Endometrial microvascular endothelial cells (primary cell): ENCODE data around the gene PIEZO1. TPM values are rescaled to one million over a fixed set of nuclear protein-coding genes. Genes with fewer than 3 reads are reported as not detected.

Experiments
- in situ Hi-C: cut with HindIII; loops from 2 replicates; pipeline ENCODE4 v1.10.0; 2017; ENCODE audit warnings: low sequenced_read_pairs, low pct_unique_long_range_greater_than_20kb; ENCODE audit errors: inconsistent ontology term
- total RNA-seq: library from RNA; depleted of rRNA; stranded (reverse); fragments of >200 nt; gene quantifications from one replicate; pipeline ENCODE4 v1.2.3, GENCODE V29; 2015; ENCODE audit errors: inconsistent ontology term

The PIEZO1 gene
- total RNA-seq, 1 donor from 2014 or later: 383 TPM

GRCh38 chr16:88742896-88743605, 42.0 kb downstream of the PIEZO1 start:
- in situ Hi-C loops: no loop called here

GRCh38 chr16:88741368-88741767, 43.7 kb downstream of the PIEZO1 start:
- in situ Hi-C loops: no loop called here

GRCh38 chr16:88740727-88741055, 44.3 kb downstream of the PIEZO1 start:
- in situ Hi-C loops: no loop called here

- in situ Hi-C loops: no loop called here
Measured at GRCh38 chr16:88739977-88740726, 44.9 kb downstream of the PIEZO1 start.

GRCh38 chr16:88739139-88739976, 45.7 kb downstream of the PIEZO1 start:
- in situ Hi-C loops: no loop called here

- in situ Hi-C loops: no loop called here
Measured at GRCh38 chr16:88738151-88739084, 46.6 kb downstream of the PIEZO1 start.

GRCh38 chr16:88737298-88738150, 47.5 kb downstream of the PIEZO1 start:
- in situ Hi-C loops: no loop called here

- in situ Hi-C loops: no loop called here
Measured at GRCh38 chr16:88736496-88736895, 48.5 kb downstream of the PIEZO1 start.

- in situ Hi-C loops: no loop called here
Measured at GRCh38 chr16:88736088-88736487, 48.9 kb downstream of the PIEZO1 start.

- in situ Hi-C loops: no loop called here
Measured at GRCh38 chr16:88735616-88736015, 49.4 kb downstream of the PIEZO1 start.

GRCh38 chr16:88735121-88735520, 49.9 kb downstream of the PIEZO1 start:
- in situ Hi-C loops: no loop called here

GRCh38 chr16:88734361-88734728, 50.7 kb downstream of the PIEZO1 start:
- in situ Hi-C loops: no loop called here

- in situ Hi-C loops: no loop called here
Measured at GRCh38 chr16:88733630-88734360, 51.2 kb downstream of the PIEZO1 start.

GRCh38 chr16:88732961-88733294, 52.1 kb downstream of the PIEZO1 start:
- in situ Hi-C loops: no loop called here

GRCh38 chr16:88732172-88732960, 52.7 kb downstream of the PIEZO1 start:
- in situ Hi-C loops: no loop called here

- in situ Hi-C loops: no loop called here
Measured at GRCh38 chr16:88731699-88732098, 53.3 kb downstream of the PIEZO1 start.
